ENCODE results near the gene RASA2. TPM values are rescaled to one million over a fixed set of nuclear protein-coding genes. Genes with fewer than 3 reads are reported as not detected.
"Not testable (repeated sequence)": the region's sequence is repeated elsewhere in the genome, so short reads cannot be mapped to it uniquely, and the experiment has no call there.

RASA2 gene
- total RNA-seq, 2 donors from 2014 or later, result 5.2 to 7.8 TPM

DNA sequence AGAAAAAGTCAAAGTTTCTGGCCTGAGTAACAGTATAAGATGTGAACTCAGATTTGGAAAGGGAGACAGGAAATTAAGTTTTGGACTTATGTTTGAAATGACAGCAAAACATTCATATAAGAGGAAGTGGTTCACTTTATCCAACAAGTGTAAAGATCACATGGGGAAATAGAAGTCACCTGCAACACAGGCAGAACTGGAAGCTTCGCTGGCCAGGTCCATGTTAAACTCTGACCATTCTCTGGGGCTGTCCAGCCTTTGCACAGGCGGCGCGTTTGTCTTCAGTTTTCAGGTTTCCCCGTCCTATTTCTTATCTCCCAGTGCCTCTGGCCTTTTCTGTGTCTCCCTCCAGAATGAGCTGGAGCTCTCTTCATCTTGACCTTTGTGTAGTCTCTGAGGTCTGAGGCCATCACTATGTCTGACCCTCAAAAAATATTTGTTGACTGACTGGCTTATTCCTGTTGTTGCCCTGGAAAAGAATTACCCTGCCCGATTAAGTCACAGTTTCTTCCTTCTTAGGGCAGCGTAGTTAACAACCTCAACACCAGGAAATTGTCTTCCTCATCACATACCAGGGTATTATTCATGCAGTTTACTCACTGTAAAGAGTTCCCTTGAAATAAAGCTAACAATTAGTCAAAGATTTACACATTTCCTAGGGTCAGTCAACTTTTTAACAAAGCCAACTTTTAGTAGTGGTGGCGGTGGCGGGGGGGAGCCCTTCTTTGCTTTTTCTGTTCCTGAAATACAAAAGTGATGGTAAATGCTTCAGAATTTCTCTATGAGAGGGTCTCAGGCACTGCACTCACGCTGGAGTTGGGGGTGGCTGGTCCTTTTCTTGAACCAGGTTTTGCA lies 959 bp upstream of the RASA2 start:
- no peak for ATAC-seq
- DNase-seq, result no peak
- intact Hi-C loops (cut with DNase I), result no loop called here

DNA sequence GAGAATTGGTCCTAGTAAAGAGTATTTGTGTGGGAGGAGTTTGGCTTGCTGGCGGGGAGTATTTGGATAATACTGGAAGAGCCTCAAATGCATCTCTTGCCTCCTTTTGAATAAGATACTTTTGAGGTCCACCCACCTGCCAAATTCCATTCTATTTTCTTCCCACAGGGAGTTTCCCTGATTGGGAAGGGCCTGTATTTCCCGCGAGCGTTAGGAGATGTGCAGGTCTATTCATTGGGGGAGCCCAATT lies 406 bp upstream of the RASA2 start:
- intact Hi-C loops (cut with DNase I), result no loop called here
- ATAC-seq (no peak), DNase-seq (no peak)

DNA sequence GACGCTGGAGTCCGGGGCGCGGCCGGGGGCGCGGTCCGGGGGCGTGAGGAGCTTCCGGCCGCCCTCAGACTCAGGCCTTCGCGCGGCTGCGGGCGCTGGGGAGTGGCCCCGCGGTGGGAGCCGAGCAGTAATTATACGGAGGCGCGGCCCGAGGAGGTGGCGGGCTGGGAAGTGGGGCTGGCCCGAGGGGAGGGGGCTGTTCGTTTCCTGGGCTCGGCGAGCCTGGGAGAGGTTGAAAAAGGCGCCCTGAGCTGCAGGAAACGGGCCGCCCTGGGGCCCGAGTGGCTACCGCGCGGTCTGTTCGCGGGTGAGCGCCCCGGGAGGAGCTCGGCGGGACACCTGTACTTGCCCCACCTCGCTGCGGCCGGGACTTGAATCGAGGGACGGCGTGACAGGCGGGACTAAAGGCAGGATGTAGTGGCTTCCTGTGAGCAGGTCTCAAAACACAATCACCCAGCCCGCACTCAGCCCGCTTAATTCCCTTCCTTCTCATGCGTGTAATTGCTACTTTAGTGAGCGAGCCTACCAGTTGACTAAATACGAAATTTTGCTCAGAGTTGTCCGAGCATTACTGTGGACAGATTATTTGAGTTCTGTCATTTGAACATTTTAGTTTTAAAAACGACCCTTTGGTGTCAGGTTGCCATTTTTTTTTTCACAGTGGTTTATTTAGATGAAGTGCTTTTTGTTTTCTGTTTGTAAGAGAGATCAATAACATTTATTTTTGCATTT lies 860 bp downstream of the RASA2 start:
- intact Hi-C loops (cut with DNase I), result no loop called here
- ATAC-seq, result peak; percentile 65 to 79
- DNase-seq, result peak; percentile 71

DNA sequence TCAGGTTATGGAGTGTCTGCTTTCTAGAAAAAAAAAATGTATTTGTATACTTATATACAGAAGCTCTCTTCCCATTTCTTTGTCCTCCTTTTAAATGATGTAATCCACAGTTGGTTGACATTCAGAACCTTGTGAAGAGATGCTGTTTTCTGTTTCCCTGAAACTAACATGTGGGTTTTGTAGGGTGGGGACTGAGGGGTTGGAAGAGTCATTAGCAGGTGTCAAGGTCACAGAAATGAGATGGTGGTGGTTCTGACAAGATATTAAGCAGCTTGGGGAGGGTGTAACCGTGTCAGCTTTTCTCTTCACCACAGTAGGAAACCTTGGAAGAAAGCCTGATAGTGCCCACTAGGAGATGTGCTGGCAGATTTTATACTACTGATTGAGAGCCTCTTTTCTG lies 2.4 kb downstream of the RASA2 start:
- DNase-seq (no peak), ATAC-seq (no peak)
- intact Hi-C loops (cut with DNase I), result no loop called here

DNA sequence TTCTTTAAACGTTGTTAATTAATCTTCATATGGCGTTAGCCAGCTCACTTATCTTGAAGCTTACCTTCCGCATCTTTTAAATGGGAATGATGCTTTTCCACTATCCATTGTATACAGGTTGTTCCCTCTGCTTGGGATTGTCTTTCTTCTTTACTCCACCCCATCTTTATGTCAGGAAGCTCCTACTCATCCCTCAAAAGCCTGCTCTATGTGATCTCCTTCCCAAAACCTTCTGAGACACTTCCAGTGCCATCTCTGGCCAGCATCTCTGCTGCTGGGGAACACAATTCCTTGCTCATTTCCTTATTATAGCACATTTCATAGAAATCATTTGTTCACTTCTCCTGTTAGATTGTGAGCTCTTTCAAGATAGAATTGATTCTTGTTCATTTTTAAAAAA lies 4.3 kb downstream of the RASA2 start:
- DNase-seq (no peak), ATAC-seq (no peak)
- intact Hi-C loops (cut with DNase I), result no loop called here

DNA sequence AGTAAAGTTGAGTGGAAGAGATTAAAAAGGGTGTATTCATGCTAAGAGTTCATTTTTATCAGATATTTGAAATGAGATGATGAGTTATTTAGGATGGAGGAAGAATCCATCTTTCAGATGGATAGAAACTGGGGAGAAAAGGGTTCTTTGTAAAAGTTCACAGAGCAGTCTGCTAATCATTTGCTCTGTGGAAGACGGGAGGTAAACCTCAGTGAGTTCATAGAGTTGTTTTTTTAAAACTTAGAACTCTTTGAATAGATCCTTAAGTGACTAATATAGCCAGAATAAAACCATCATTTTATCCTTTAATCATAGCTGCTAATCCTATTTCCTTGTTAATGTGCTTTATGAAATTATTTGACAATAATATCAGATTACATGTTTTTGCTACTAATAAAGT lies 5.1 kb downstream of the RASA2 start:
- ATAC-seq (no peak), DNase-seq (no peak)
- intact Hi-C loops (cut with DNase I), result no loop called here

DNA sequence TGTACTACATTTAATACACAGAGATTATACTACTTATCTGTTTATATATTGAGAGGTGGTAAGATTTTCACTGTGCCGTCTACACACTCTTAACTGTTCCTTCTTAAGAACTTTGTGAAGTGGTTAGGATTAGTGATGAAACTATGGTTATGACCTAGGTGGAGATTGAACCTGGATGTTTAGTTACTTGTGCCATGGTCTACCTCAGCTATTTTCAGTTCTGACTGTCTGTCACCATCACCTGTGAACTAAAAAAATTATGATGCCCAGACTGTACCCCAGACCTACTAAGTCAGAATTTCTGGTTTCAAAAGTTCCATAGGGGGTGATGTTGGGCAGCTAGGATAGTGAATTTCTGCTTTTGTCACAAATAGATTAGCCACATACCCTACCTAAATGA lies 6.4 kb downstream of the RASA2 start:
- no peak for ATAC-seq
- intact Hi-C loops (cut with DNase I), result no loop called here
- DNase-seq, result no peak

DNA sequence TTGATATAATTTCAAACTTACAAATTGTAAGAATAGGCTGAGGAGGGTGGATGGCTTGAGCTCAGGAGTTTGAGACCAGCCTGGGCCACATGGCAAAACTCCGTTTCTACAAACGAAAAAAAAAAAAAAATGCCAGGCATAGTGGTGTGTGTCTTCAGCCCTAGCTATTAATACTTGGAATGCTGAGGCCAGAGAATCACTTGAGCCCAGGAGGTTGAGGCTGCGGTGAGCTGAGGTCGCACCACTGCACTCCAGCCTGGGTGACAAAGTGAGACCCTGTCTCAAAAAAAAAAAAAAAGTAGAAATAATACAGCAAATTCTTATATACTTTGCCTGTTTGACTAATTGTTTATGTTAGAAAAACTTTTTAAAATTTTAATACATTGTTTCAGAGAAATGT lies 10.8 kb downstream of the RASA2 start:
- DNase-seq; intact Hi-C loops (cut with DNase I); ATAC-seq: not testable (repeated sequence)

DNA sequence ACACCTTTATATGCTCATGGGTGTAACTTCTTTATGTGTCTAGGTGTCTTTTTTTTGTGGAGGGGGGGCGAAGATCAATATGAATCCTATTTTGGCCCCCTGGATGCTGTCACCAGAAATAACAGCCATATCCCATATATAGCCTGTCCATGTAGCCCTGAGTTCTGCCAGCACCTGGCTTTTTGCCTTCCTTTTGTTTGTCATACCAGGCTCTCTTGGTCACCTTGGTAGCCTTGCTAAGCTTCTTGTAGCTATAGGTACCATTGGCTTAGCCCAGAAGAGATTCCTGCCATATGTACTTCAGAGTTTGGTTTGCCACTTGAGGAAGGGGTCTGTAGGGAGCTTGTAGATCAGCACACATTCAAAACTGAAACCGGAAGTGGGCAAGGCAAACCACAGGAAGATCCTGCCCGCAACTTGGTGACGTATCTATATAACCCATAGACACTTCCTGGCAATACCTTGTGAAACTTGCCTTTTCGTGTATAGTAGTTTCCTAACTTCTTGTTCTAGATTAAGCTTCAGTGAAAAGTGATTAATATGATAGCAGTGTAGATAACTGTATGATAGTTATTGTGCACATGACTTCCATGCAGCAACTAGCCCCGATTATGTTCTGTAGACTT lies 11.9 kb downstream of the RASA2 start:
- ATAC-seq (peak; percentile 84 to 87), DNase-seq (peak; percentile 34)
- intact Hi-C loops (cut with DNase I), result no loop called here

DNA sequence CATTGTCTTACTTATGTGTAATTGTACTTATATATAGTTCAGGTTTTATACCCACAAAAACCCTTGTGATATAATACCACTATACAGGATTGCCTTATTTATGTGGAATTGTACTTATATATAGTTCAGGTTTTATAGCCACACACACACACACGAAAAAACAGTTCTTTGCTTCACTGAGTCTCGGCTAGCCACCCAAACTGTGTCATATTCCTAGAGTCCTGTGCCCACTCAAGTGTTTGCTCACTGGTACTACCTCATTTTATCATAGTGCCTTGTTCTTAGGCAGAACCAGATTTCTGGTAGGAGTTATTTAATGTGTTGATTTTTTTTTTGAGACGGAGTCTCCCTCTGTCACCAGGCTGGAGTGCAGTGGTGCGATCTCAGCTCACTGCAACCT lies 12.5 kb downstream of the RASA2 start:
- no peak for ATAC-seq
- DNase-seq, result no peak
- intact Hi-C loops (cut with DNase I), result no loop called here

DNA sequence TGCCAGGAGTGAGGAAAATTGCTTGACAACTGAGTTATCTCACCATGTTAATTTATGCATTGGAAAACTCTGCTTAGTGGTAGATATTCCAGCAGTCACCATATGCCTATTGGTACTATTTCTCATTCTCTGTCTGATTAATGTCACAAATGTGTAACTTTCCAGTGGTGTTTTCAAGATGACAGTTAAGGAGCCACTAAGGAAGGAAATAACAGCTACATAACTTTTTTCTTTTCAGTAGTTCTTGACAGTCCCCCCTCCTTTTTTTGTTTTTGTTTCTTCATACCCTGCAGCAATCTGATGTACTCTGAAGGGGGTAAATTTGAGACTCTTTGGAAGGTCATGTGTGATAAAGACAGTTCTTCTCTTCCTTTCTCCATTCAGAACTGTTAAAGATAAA lies 13.1 kb downstream of the RASA2 start:
- ATAC-seq (no peak), DNase-seq (no peak)
- intact Hi-C loops (cut with DNase I), result no loop called here

DNA sequence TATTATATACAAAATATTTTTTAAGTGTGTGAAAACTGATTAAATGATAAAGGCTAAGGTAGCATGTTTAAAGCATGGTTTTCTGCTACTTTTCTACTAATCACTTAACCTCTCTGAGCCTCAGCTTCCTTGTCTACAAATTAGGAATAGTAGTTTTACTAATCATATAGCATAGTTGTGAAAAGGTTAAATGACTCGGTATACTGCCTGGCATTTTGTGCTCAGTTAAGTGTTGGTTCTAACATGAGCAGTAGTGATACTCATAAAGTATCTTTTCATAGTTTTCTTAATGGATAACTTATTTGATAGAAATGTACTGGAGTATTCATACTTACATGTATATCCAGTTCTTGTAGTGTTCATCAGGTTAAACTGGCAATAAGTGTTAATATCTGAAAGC lies 13.6 kb downstream of the RASA2 start:
- no peak for ATAC-seq
- intact Hi-C loops (cut with DNase I), result no loop called here
- no peak for DNase-seq

DNA sequence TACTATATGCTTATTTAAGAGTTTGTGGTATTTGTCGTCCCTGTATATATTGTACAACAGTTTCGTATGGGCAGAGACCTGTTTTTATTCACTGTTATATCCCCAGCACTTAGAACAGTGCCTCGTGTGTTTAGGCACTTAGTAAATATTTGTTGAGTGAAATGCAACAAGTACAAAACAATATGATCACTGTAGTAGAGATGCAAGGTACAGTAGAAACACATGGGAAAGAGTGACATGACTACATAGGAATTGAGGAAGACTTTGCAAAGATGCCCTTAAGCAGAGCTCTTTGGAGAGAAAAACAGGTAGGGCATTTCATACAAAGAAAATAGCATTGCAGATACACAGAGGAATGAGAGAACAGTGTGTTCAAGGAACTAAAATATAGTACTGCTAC lies 18.3 kb downstream of the RASA2 start:
- intact Hi-C loops (cut with DNase I), result no loop called here
- ATAC-seq (no peak), DNase-seq (no peak)

DNA sequence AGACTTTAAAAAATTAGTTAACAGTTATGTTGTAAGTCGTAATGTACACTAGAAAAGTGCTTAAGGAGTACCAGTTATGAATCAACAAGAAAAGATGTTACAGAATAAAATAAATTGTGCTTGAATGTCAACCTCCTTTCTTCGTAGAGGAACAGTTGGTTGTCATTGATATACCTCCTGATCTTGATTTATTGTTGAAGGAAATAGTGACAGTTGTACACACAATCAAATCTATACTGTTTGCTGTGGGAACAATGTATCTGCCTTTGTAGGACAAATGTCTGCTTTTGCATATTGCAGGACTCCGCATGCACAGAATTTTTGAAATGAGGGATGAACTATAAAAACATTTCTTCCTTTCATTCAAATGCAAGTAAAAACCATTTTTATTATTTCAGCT lies 19.2 kb downstream of the RASA2 start:
- DNase-seq (no peak), ATAC-seq (no peak)
- intact Hi-C loops (cut with DNase I), result no loop called here

DNA sequence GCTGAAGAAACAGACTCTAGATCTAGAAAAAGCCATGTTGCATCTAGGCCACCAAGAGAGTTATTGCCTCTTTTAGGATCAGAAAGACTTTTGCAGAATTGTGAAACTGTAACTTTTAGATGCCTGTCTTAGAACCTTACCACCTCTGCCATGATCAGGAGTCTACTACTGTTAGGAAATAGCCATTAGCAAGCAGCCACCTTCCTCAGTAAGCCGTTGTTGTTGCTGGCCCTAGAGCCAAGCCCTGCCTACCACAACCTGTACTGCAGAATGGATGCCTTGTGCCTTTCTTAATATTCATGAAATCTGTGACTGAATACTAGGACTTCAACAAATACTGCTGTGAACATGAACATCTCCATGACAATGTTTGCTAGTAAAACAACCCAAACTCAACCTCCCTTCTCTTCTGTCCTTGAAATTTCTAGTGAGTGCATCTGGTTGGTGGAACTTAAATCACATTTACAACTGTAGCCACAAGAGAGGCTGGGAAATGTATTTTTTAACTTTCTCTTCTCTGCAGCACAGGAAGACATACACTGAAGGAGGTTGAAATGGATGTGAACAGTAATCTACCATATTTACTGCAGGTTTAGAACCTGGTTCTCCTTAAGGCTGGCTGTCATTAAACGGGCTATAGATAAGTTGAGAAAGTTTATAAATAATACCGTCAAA lies 20.7 kb downstream of the RASA2 start:
- no peak for DNase-seq
- intact Hi-C loops (cut with DNase I), result no loop called here
- ATAC-seq, result no peak

DNA sequence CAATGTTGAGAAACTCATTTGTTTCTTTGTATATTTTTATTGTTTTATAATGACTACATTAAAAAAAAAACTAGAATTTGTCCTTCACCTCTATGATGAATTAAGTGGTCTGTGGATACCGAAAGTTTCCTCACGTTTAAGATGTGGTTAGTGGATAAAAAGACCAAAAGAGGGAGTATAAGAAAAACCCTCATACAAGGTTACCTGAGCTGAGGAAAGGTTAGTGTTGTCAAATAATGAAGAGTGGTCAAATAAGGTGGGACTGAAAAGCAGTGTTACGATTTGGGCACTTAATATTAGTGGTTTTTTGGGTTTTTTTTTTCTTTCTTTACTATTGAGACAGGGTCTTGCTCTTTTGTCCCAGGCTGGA lies 21.2 kb downstream of the RASA2 start:
- DNase-seq (no peak), ATAC-seq (no peak)
- intact Hi-C loops (cut with DNase I), result no loop called here

DNA sequence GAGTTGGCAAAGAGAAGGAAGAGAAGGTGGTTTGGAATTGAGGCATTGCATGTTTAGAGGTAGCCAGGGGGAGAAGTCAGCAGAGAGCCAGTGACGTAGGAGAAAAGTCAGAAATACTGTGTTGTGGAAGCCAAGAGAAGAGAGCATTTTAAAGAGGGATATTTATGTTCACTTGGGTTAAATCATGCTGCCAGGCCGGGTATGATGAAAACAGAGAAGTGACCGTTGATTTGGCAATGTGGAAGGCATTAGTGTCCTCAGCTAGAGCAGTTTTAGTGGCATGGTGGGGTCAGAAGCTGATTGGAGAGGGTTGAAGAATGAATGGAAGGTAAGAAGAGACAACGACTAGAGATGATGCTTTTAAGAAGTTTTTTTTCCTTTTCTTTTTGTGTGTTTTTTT lies 24.5 kb downstream of the RASA2 start:
- intact Hi-C loops (cut with DNase I), result no loop called here
- DNase-seq (no peak), ATAC-seq (no peak)

DNA sequence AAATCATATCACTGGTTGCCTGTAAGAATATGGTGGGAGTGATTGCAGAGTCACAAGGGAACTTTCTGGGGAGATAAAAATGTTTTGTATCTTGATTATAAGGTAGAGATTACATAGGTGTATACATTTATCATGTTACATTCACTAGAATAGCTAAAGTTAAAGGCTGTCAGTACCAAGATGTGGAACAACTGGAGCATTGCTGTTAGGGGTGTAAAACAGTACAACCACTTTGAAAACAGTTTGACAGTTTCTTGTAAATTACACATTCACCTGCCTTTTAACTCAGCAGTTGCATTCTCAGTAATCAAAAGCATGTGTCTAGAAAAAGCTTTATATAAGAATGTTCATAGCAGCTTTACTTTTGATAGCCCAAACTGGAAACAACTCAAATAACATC lies 27.6 kb downstream of the RASA2 start:
- ATAC-seq (no peak), DNase-seq (no peak)
- intact Hi-C loops (cut with DNase I), result no loop called here

DNA sequence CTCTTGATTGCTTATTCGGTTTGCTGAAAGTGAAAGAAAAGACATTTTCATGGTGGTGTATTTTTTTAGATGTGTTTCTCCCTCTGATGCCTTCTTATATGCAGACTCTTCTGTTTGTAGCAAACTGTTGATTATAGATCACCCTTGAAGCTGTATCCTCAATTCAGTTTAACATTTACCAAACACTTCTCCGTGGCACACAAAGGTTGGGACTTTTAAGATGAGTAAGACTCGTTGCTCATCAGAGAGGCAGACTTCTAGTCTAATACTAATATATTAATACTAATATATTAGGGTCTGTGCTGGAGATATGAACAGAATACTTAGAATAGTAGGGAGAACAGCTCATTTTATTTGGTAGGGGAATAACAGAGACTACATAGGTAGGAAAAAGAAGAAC lies 32.8 kb downstream of the RASA2 start:
- intact Hi-C loops (cut with DNase I), result no loop called here
- no peak for DNase-seq
- ATAC-seq, result no peak

DNA sequence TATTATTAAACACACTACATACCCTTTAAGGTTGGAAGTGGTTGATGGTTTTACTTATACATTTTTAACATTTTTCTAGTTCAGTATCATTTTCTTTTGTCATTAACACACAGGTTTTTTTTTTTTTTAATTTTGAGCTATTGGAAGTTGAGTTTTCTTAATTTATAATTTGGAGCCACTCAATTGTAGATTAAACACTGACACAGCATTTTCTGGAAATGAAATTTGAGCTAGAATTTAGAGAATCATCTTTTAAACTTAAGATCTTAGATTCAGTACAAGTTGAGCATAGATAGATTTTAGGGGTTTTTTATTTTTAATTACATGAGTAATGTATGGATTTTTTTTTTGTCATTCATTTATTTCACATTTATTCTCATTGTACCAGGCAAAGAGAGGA lies 35.0 kb downstream of the RASA2 start:
- intact Hi-C loops (cut with DNase I), result no loop called here

More for the DNA sequence above, 35.0 kb downstream of the RASA2 start:
- no peak for DNase-seq
- no peak for ATAC-seq

Measured in left cardiac atrium (tissue), 4 donors.